Measurements from ENCODE around the gene C10orf95. TPM values are rescaled to one million over a fixed set of nuclear protein-coding genes. Genes with fewer than 3 reads are reported as not detected.

The C10orf95 gene
- total and polyA plus RNA-seq, 2 of the 13 experiments (the other 11 are each of a cell fraction or from before 2014, with no cell fraction given) = 0.05 to 0.07 TPM

DNA sequence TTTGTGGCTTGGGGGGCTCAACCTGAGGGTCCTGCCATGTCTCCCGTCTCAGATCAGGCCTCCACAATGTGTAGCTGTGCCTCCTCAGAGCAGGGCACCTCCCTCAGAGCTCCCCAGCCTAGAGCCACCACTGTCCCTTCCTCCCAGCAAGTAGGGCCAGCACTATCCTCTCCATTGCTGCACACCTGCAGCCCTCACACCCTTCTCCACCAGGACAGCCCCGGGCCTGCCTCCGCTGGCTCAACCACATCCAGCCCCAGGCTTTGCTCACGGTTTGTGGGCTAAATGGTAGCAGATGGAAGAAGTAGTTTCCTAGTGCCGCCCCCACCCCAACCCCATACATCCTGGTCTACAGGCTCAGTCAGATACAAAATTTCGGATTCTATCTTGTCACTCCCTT, 45.7 kb downstream of the C10orf95 start:
- peaks cover 15 to 39% of the 10 kb centered on the region in 2 experiments for H3K27me3 ChIP-seq (ENCODE audit: control insufficient read depth in 1 of 2, insufficient read depth in 2 of 2, low read length in 2 of 2)
- H3K9me3 ChIP-seq (ENCODE audit: low read length) = no peaks in the 10 kb centered on the region
- no peak overlapping the region for H3K27ac ChIP-seq (ENCODE audit: extremely low read length, insufficient read depth, low read length)
- DNase-seq (ENCODE audit: low spot score) (no peak), ATAC-seq (no peak), FAIRE-seq (no peak)
- H3K79me2 ChIP-seq (ENCODE audit: insufficient read depth, low read length) = no peaks in the 10 kb centered on the region
- H4K20me1 ChIP-seq (ENCODE audit: insufficient read depth, low read length) = 0 out of 2 replicates have a peak, but pooled peaks cover 4% of the 10 kb centered on the region
- ChIA-PET CTCF (ENCODE audit: low intra/inter-chr PET ratio, low total read pairs) (no interaction called here), POLR2A (interaction anchor here (2.2 kb wide), 1 partner anchor 10 kb away, joined by 7 read pairs; the partner anchor contains the start of gene NFKB2)
- intact Hi-C loops (cut with micrococcal nuclease; ENCODE audit: unreplicated experiment) (no loop called here), in situ Hi-C loops (cut with HindIII; ENCODE audit: extremely low pct_ligation_motif_present, low pct_unique_long_range_greater_than_20kb) (loop anchor here (10.0 kb wide), 1 partner anchor 69 kb away; no protein-coding TSS in a partner anchor)
- H2AFZ ChIP-seq (ENCODE audit: low read length) = no peak overlapping the region
- 45% methylated on average over 5 of the region's 6 CpGs for WGBS (ENCODE audit: low lambda C conversion rate)
- H3K4me3 ChIP-seq (replicated peaks in 1 of 3; ENCODE audit: insufficient read depth in 1 of 3, low read depth in 2 of 3, low read length in 3 of 3) = no peak overlapping the region
- H3K36me3 ChIP-seq (replicated peaks in 1 of 2; ENCODE audit: control insufficient read depth in 1 of 2, insufficient read depth in 2 of 2, low read length in 2 of 2) = peaks cover 0 to 4% of the 10 kb centered on the region in 2 experiments; a peak in 1 of 5 replicates
- BruUV-seq (replicated peaks) = no TSS peak
- H3K9ac ChIP-seq (ENCODE audit: insufficient read depth, low read depth, low read length) = no peak overlapping the region
- no peak overlapping the region for H3K4me2 ChIP-seq (ENCODE audit: low read depth, low read length)
- H3K4me1 ChIP-seq (ENCODE audit: insufficient read depth, low read length) = peaks cover 25% of the 10 kb centered on the region
- TF ChIP-seq, protein P1, sequence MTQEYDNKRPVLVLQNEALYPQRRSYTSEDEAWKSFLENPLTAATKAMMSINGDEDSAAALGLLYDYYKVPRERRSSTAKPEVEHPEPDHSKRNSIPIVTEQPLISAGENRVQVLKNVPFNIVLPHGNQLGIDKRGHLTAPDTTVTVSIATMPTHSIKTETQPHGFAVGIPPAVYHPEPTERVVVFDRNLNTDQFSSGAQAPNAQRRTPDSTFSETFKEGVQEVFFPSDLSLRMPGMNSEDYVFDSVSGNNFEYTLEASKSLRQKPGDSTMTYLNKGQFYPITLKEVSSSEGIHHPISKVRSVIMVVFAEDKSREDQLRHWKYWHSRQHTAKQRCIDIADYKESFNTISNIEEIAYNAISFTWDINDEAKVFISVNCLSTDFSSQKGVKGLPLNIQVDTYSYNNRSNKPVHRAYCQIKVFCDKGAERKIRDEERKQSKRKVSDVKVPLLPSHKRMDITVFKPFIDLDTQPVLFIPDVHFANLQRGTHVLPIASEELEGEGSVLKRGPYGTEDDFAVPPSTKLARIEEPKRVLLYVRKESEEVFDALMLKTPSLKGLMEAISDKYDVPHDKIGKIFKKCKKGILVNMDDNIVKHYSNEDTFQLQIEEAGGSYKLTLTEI (CRISPR knock-in tag; conservative IDR thresholded peaks at IDR 0.05) = no peak
- TF ChIP-seq YY1 (IDR thresholded peaks at IDR 0.05; ENCODE audit: insufficient read depth, insufficient replicate concordance, low read depth, low read length) (no peak), PHF21A (CRISPR knock-in tag; IDR thresholded peaks at IDR 0.05) (no peak), CBX5 (CRISPR knock-in tag; IDR thresholded peaks at IDR 0.05; ENCODE audit: borderline replicate concordance) (no peak), JUNB (CRISPR knock-in tag; IDR thresholded peaks at IDR 0.05; ENCODE audit: borderline replicate concordance) (no peak), DNMT1 (CRISPR knock-in tag; IDR thresholded peaks at IDR 0.05) (no peak), ZNF644 (CRISPR knock-in tag; IDR thresholded peaks at IDR 0.05; ENCODE audit: low read depth) (no peak), ZNF343 (CRISPR knock-in tag; IDR thresholded peaks at IDR 0.05) (no peak), FOSL2 (CRISPR knock-in tag; IDR thresholded peaks at IDR 0.05) (no peak), ISL2 (CRISPR knock-in tag; IDR thresholded peaks at IDR 0.05) (no peak), ZBTB7A (CRISPR knock-in tag; IDR thresholded peaks at IDR 0.05) (no peak)
- TF ChIP-seq, protein P2, sequence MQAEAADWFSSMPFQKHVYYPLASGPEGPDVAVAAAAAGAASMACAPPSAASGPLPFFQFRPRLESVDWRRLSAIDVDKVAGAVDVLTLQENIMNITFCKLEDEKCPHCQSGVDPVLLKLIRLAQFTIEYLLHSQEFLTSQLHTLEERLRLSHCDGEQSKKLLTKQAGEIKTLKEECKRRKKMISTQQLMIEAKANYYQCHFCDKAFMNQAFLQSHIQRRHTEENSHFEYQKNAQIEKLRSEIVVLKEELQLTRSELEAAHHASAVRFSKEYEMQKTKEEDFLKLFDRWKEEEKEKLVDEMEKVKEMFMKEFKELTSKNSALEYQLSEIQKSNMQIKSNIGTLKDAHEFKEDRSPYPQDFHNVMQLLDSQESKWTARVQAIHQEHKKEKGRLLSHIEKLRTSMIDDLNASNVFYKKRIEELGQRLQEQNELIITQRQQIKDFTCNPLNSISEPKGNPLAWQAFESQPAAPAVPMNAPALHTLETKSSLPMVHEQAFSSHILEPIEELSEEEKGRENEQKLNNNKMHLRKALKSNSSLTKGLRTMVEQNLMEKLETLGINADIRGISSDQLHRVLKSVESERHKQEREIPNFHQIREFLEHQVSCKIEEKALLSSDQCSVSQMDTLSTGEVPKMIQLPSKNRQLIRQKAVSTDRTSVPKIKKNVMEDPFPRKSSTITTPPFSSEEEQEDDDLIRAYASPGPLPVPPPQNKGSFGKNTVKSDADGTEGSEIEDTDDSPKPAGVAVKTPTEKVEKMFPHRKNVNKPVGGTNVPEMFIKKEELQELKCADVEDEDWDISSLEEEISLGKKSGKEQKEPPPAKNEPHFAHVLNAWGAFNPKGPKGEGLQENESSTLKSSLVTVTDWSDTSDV (CRISPR knock-in tag; IDR thresholded peaks at IDR 0.05) = no peak
- TF ChIP-seq, protein P3, sequence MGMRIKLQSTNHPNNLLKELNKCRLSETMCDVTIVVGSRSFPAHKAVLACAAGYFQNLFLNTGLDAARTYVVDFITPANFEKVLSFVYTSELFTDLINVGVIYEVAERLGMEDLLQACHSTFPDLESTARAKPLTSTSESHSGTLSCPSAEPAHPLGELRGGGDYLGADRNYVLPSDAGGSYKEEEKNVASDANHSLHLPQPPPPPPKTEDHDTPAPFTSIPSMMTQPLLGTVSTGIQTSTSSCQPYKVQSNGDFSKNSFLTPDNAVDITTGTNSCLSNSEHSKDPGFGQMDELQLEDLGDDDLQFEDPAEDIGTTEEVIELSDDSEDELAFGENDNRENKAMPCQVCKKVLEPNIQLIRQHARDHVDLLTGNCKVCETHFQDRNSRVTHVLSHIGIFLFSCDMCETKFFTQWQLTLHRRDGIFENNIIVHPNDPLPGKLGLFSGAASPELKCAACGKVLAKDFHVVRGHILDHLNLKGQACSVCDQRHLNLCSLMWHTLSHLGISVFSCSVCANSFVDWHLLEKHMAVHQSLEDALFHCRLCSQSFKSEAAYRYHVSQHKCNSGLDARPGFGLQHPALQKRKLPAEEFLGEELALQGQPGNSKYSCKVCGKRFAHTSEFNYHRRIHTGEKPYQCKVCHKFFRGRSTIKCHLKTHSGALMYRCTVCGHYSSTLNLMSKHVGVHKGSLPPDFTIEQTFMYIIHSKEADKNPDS (CRISPR knock-in tag; IDR thresholded peaks at IDR 0.05) = no peak
- TF ChIP-seq, protein P4, sequence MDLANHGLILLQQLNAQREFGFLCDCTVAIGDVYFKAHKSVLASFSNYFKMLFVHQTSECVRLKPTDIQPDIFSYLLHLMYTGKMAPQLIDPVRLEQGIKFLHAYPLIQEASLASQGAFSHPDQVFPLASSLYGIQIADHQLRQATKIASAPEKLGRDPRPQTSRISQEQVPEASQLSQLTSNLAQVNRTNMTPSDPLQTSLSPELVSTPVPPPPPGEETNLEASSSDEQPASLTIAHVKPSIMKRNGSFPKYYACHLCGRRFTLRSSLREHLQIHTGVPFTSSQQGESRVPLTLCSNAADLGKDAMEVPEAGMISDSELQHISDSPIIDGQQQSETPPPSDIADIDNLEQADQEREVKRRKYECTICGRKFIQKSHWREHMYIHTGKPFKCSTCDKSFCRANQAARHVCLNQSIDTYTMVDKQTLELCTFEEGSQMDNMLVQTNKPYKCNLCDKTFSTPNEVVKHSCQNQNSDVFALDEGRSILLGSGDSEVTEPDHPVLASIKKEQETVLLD (CRISPR knock-in tag; IDR thresholded peaks at IDR 0.05; ENCODE audit: low read depth) = no peak
- TF ChIP-seq, protein P5, sequence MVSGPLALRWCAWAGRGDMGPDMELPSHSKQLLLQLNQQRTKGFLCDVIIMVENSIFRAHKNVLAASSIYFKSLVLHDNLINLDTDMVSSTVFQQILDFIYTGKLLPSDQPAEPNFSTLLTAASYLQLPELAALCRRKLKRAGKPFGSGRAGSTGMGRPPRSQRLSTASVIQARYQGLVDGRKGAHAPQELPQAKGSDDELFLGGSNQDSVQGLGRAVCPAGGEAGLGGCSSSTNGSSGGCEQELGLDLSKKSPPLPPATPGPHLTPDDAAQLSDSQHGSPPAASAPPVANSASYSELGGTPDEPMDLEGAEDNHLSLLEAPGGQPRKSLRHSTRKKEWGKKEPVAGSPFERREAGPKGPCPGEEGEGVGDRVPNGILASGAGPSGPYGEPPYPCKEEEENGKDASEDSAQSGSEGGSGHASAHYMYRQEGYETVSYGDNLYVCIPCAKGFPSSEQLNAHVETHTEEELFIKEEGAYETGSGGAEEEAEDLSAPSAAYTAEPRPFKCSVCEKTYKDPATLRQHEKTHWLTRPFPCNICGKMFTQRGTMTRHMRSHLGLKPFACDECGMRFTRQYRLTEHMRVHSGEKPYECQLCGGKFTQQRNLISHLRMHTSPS (CRISPR knock-in tag; IDR thresholded peaks at IDR 0.05; ENCODE audit: low read depth) = no peak
